Measurements from ENCODE around the gene SH3PXD2B. TPM values are rescaled to one million over a fixed set of nuclear protein-coding genes. Genes with fewer than 3 reads are reported as not detected.

SH3PXD2B gene
- total RNA-seq, 2 experiments from 2014 or later, result 0.60 to 0.95 TPM

DNA sequence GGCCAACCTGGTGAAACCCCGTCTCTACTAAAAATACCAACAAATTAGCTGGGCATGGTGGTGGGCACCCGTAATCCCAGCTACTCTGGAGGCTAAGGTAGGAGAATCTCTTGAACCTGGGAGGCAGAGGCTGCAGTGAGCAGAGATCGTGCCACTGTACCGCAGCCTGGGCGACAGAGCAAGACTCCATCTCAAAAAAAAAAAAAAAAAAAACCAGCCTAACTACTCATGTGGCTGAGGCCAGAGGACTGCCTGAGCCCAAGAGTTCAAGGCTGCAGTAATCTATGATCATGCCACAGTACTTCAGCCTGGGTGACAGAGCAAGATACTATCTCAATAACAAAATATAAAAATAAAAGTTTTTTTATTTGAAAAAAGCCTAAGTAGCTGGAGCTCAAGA lies 174.0 kb downstream of the SH3PXD2B start:
- DNase-seq (no peak), ATAC-seq (ENCODE audit: poor library complexity) (no peak)
- intact Hi-C loops (cut with DNase I, micrococcal nuclease), result loop anchor here (5.0 to 10.0 kb wide), 3 partner anchors 168 to 893 kb away; partner anchors contain the start of genes NPM1 (in 1 of the 2) and RPL26L1 (in 1 of the 2)
- H3K36me3 ChIP-seq (ENCODE audit: insufficient read depth, low read length), result no peaks in the 10 kb centered on the region
- Mint-ChIP-seq H3K4me1 (ENCODE audit: low read depth) (peaks cover 56% of the 10 kb centered on the region), H3K4me3 (no peak overlapping the region), H3K36me3 (ENCODE audit: low read depth) (peaks cover 5% of the 10 kb centered on the region), H3K9me3 (no peaks in the 10 kb centered on the region), H3K27me3 (no peaks in the 10 kb centered on the region), H3K27ac (no peak overlapping the region)
- no peaks in the 10 kb centered on the region for H3K9me3 ChIP-seq (ENCODE audit: control insufficient read depth in 1 of 2, insufficient read depth in 1 of 2, low read length in 2 of 2)
- TF ChIP-seq, protein P1, sequence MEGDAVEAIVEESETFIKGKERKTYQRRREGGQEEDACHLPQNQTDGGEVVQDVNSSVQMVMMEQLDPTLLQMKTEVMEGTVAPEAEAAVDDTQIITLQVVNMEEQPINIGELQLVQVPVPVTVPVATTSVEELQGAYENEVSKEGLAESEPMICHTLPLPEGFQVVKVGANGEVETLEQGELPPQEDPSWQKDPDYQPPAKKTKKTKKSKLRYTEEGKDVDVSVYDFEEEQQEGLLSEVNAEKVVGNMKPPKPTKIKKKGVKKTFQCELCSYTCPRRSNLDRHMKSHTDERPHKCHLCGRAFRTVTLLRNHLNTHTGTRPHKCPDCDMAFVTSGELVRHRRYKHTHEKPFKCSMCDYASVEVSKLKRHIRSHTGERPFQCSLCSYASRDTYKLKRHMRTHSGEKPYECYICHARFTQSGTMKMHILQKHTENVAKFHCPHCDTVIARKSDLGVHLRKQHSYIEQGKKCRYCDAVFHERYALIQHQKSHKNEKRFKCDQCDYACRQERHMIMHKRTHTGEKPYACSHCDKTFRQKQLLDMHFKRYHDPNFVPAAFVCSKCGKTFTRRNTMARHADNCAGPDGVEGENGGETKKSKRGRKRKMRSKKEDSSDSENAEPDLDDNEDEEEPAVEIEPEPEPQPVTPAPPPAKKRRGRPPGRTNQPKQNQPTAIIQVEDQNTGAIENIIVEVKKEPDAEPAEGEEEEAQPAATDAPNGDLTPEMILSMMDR (IDR thresholded peaks at IDR 0.05), result no peak
- H3K4me3 ChIP-seq (ENCODE audit: low read length), result no peak overlapping the region
- no peaks in the 10 kb centered on the region for H3K27me3 ChIP-seq (ENCODE audit: control insufficient read depth in 1 of 2, insufficient read depth in 2 of 2, low read length in 2 of 2)
- peaks cover 14% of the 10 kb centered on the region for H3K4me1 ChIP-seq (ENCODE audit: insufficient read depth, low read length)
- H3K27ac ChIP-seq (ENCODE audit: low read depth in 1 of 2, low read length in 2 of 2), result no peak overlapping the region
- ChIA-PET CTCF (interaction anchor here (1.4 kb wide), 1 partner anchor 254 kb away, joined by 3 read pairs; no protein-coding TSS in a partner anchor), POLR2A (no interaction called here)

- no peak for ATAC-seq (ENCODE audit: poor library complexity)
- Histone ChIP-seq H3K4me3 (ENCODE audit: low read length) (no peak overlapping the region), H3K9me3 (ENCODE audit: control insufficient read depth in 1 of 2, insufficient read depth in 1 of 2, low read length in 2 of 2) (no peaks in the 10 kb centered on the region), H3K36me3 (ENCODE audit: insufficient read depth, low read length) (no peaks in the 10 kb centered on the region), H3K27ac (ENCODE audit: low read depth in 1 of 2, low read length in 2 of 2) (no peak overlapping the region), H3K4me1 (ENCODE audit: insufficient read depth, low read length) (peaks cover 16% of the 10 kb centered on the region), H3K27me3 (ENCODE audit: control insufficient read depth in 1 of 2, insufficient read depth in 2 of 2, low read length in 2 of 2) (no peaks in the 10 kb centered on the region)
- ChIA-PET POLR2A (no interaction called here), CTCF (interaction anchor here (1.3 kb wide), 1 partner anchor 15 kb away, joined by 3 read pairs; no protein-coding TSS in a partner anchor)
- TF ChIP-seq, protein P1 (IDR thresholded peaks at IDR 0.05), result no peak
- H3K4me3 Mint-ChIP-seq, result no peak overlapping the region
- peaks cover 5% of the 10 kb centered on the region for H3K36me3 Mint-ChIP-seq (ENCODE audit: low read depth)
- H3K4me1 Mint-ChIP-seq (ENCODE audit: low read depth), result peaks cover 55% of the 10 kb centered on the region
- no peak for DNase-seq
- no peak overlapping the region for H3K27ac Mint-ChIP-seq
- no peaks in the 10 kb centered on the region for H3K9me3 Mint-ChIP-seq
- intact Hi-C loops (cut with DNase I, micrococcal nuclease), result no loop called here
- H3K27me3 Mint-ChIP-seq, result no peaks in the 10 kb centered on the region
Measured at GRCh38 chr5:172278356-172278755, 176.0 kb downstream of the SH3PXD2B start.

DNA sequence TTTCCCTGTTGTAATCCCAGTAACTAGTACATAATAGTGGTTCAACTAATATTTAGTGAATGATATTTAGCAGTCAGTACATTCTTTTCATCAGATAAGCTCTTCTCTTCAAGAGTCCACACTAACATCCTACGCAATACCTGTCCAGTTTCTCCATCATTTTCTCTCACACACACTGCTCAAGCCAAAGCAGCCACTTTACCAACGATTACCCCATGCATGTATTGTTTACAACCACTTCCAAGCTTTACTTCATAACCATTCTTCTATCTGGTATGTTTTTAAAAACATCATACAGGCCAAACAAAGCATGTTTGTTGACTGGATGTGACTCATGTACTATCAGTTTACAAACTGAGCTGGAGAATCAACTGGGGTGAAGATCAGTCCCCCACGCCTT lies 178.1 kb downstream of the SH3PXD2B start:
- DNase-seq, result no peak
- CTCF ChIA-PET, result no interaction called here
- no peaks in the 10 kb centered on the region for H3K27me3 ChIP-seq (ENCODE audit: control insufficient read depth in 1 of 2, insufficient read depth in 2 of 2, low read length in 2 of 2)
- Mint-ChIP-seq H3K27me3 (no peaks in the 10 kb centered on the region), H3K36me3 (ENCODE audit: low read depth) (no peaks in the 10 kb centered on the region), H3K27ac (no peak overlapping the region), H3K4me3 (no peak overlapping the region), H3K9me3 (no peaks in the 10 kb centered on the region), H3K4me1 (ENCODE audit: low read depth) (peaks cover 48% of the 10 kb centered on the region)
- no peak overlapping the region for H3K4me3 ChIP-seq (ENCODE audit: low read length)
- POLR2A ChIA-PET, result no interaction called here
- no peak overlapping the region for H3K27ac ChIP-seq (ENCODE audit: low read depth in 1 of 2, low read length in 2 of 2)
- no peaks in the 10 kb centered on the region for H3K36me3 ChIP-seq (ENCODE audit: insufficient read depth, low read length)
- no peaks in the 10 kb centered on the region for H3K9me3 ChIP-seq (ENCODE audit: control insufficient read depth in 1 of 2, insufficient read depth in 1 of 2, low read length in 2 of 2)
- peaks cover 8% of the 10 kb centered on the region for H3K4me1 ChIP-seq (ENCODE audit: insufficient read depth, low read length)
- ATAC-seq (ENCODE audit: poor library complexity), result no peak
- TF ChIP-seq, protein P1 (IDR thresholded peaks at IDR 0.05), result no peak
- intact Hi-C loops (cut with DNase I, micrococcal nuclease), result no loop called here

Other genes starting within 250 kb of the SH3PXD2B start
- 1 to 10 TPM in 1 of 2 experiments, under 1 TPM in 1; 0.66 to 1.1 TPM for gene UBTD2, start 170.8 kb downstream of the SH3PXD2B start, total RNA-seq
- under 1 TPM; 0.08 to 0.16 TPM for gene NEURL1B, start 186.7 kb upstream of the SH3PXD2B start, total RNA-seq

All from CD4-positive, alpha-beta T cell (primary cell).